DOHH2 (cell line): Measurements from ENCODE around the gene AMFR.

Experiments used
- CTCF ChIP-seq: fragments of 200-600 bp; sonication (generic); IDR thresholded peaks from one replicate; pipeline ENCODE4 v1.5.1; 2014; ENCODE audit warnings: antibody characterized with exemption, mild to moderate bottlenecking, low read depth, low read length; ENCODE audit not compliant: poor library complexity, severe bottlenecking
- EZH2phosphoT487 ChIP-seq: fragments of 200-600 bp; sonication (generic); IDR thresholded peaks from 2 replicates; pipeline ENCODE4 v1.6.1; 2017; ENCODE audit warnings: borderline replicate concordance, mild to moderate bottlenecking, antibody characterized with exemption, low read length, moderate library complexity, mixed read lengths

- no peak for TF ChIP-seq CTCF
- no peak for TF ChIP-seq EZH2phosphoT487
Observed at GRCh38 chr16:56312556-56312955, 112.8 kb downstream of the AMFR start.
